K562 treated with DMSO at 1 percent for 48 hours (cell line): Measurements from ENCODE around the gene ATP2C1. TPM values are rescaled to one million over a fixed set of nuclear protein-coding genes. Genes with fewer than 3 reads are reported as not detected.

Experiments used
- total RNA-seq: library from RNA; unstranded; fragments of 300-600 nt; gene quantifications from 2 replicates; pipeline ENCODE4 v1.2.3, GENCODE V29; 2022; ENCODE audit warnings: low replicate concordance; ENCODE audit errors: extremely low read depth

The ATP2C1 gene, protein sequence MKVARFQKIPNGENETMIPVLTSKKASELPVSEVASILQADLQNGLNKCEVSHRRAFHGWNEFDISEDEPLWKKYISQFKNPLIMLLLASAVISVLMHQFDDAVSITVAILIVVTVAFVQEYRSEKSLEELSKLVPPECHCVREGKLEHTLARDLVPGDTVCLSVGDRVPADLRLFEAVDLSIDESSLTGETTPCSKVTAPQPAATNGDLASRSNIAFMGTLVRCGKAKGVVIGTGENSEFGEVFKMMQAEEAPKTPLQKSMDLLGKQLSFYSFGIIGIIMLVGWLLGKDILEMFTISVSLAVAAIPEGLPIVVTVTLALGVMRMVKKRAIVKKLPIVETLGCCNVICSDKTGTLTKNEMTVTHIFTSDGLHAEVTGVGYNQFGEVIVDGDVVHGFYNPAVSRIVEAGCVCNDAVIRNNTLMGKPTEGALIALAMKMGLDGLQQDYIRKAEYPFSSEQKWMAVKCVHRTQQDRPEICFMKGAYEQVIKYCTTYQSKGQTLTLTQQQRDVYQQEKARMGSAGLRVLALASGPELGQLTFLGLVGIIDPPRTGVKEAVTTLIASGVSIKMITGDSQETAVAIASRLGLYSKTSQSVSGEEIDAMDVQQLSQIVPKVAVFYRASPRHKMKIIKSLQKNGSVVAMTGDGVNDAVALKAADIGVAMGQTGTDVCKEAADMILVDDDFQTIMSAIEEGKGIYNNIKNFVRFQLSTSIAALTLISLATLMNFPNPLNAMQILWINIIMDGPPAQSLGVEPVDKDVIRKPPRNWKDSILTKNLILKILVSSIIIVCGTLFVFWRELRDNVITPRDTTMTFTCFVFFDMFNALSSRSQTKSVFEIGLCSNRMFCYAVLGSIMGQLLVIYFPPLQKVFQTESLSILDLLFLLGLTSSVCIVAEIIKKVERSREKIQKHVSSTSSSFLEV
- not detected in 2 replicates for total RNA-seq

DNA sequence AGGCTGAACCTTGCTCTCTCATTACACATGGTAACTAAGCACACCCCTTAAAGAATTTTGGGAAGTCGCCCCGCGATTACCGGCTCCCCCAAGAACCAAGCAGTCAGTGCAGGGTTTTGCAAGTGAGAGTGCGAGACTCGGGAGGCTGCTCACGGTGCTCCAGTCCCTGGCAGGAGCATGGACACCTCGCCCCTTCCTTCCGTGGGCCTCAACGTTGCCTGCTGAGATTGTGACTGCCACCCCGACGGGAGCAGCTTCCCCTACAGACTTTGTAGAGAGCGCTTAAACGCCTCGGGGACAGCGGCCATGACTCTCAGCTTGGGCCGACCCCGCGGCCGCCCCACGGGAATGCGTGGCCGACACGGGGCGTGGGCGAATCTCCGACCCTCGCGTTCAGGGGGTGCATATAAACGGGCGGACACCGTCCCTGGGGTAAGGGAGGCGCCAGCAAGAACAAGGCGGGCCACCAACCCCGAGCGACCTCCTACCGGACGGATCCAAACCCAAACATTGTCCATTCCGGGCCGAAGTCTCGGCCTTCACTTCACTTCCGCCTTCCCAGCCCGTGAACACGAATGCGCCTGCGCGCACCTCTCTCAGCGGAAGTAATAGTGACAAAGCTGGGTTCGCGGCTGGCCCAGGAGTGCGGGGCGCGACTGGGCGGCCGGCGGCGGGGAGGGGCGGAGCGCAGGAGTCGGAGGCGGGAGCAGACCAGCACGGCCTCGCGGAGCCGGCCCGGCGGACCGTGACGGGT is at the start of gene ATP2C1:
Gene ATP2C1 (plus strand): TSS at position 709 of the 754 bp plus-strand sequence. CDS start 686 bp downstream, outside the sequence.

GRCh38 chr3:131026321-131027151 is 132.7 kb downstream of the ATP2C1 start, which contains the start of the genes ASTE1 and NEK11:
Gene ASTE1, minus strand, starts transcription at chr3:131026825. Its CDS starts 1,519 bp downstream, at chr3:131025306.
Gene NEK11, plus strand, starts transcription at chr3:131026877. Its CDS starts 2,832 bp downstream, at chr3:131029709.

Other genes starting within 250 kb of the ATP2C1 start
- gene PIK3R4, start 147.3 kb upstream of the ATP2C1 start, total RNA-seq, result not detected in 2 replicates
- not detected in 2 replicates for gene ASTE1, start 132.7 kb downstream of the ATP2C1 start, total RNA-seq
- gene NEK11, start 132.8 kb downstream of the ATP2C1 start, total RNA-seq, result not detected in 2 replicates